GM23338 (cell line): ENCODE results near the gene SNTG2. TPM values are rescaled to one million over a fixed set of nuclear protein-coding genes. Genes with fewer than 3 reads are reported as not detected.

Source experiments
- ATAC-seq: fragments of 200-7000 bp; cut with Tn5 transposase; 3 replicates; pipeline ENCODE4 v1.9.1; 2020
- DNase-seq: peaks from one replicate; pipeline ENCODE4 v3.0.0-alpha.2; 2015; ENCODE audit warnings: low spot score
- H2AFZ ChIP-seq: fragments of 200-600 bp; sonication (generic); 2 replicates; pipeline ENCODE4 v1.8.0; 2016; ENCODE audit warnings: antibody characterized with exemption, mild to moderate bottlenecking, moderate library complexity
- H3F3A ChIP-seq: fragments of 200-600 bp; sonication (generic); replicated peaks from 2 replicates; pipeline ENCODE4 v1.8.0; 2017; ENCODE audit warnings: antibody characterized with exemption, mixed run types, low read depth
- H3K27ac ChIP-seq: fragments of 200-600 bp; sonication (generic); 2 replicates; pipeline ENCODE4 v1.6.1; 2016; ENCODE audit warnings: low read depth
- H3K27me3 ChIP-seq: fragments of 200-600 bp; sonication (generic); 2 replicates; pipeline ENCODE4 v1.8.0; 2016; ENCODE audit warnings: mild to moderate bottlenecking, mixed run types, moderate library complexity; ENCODE audit not compliant: insufficient read depth
- H3K36me3 ChIP-seq: fragments of 200-600 bp; sonication (generic); 2 replicates; pipeline ENCODE4 v1.8.0; 2016; ENCODE audit warnings: mild to moderate bottlenecking; ENCODE audit not compliant: insufficient read depth
- H3K4me1 ChIP-seq: fragments of 200-600 bp; sonication (generic); 2 replicates; pipeline ENCODE4 v1.8.0; 2016; ENCODE audit warnings: mild to moderate bottlenecking, moderate library complexity; ENCODE audit not compliant: insufficient read depth
- H3K4me2 ChIP-seq: fragments of 200-600 bp; sonication (generic); 2 replicates; pipeline ENCODE4 v1.7.1; 2017; ENCODE audit warnings: mixed run types
- H3K4me3 ChIP-seq: fragments of 200-600 bp; sonication (generic); 2 replicates; pipeline ENCODE4 v1.6.1; 2016; ENCODE audit warnings: mixed run types
- H3K79me2 ChIP-seq: fragments of 200-600 bp; sonication (generic); replicated peaks from 2 replicates; pipeline ENCODE4 v1.8.0; 2017; ENCODE audit warnings: mild to moderate bottlenecking; ENCODE audit not compliant: insufficient read depth
- H3K9me2 ChIP-seq: fragments of 200-600 bp; sonication (generic); 2 replicates; pipeline ENCODE4 v1.8.0; 2017; ENCODE audit not compliant: insufficient read depth
- H4K20me1 ChIP-seq: fragments of 200-600 bp; sonication (generic); replicated peaks from 2 replicates; pipeline ENCODE4 v1.8.0; 2017; ENCODE audit warnings: mild to moderate bottlenecking; ENCODE audit not compliant: insufficient read depth
- H3K27ac Mint-ChIP-seq: 2 replicates; pipeline ENCODE4 v1.8.0; 2020; ENCODE audit warnings: inconsistent platforms, mild to moderate bottlenecking, moderate library complexity, mixed read lengths
- H3K27me3 Mint-ChIP-seq: 3 replicates; pipeline ENCODE4 v1.8.0; 2022; ENCODE audit warnings: low read depth, mild to moderate bottlenecking, moderate library complexity, mixed read lengths, inconsistent platforms; ENCODE audit not compliant: insufficient read depth, poor library complexity
- H3K36me3 Mint-ChIP-seq: 3 replicates; pipeline ENCODE4 v1.8.0; 2021; ENCODE audit warnings: low read depth, mild to moderate bottlenecking, inconsistent platforms, moderate library complexity, mixed read lengths
- H3K4me1 Mint-ChIP-seq: 3 replicates; pipeline ENCODE4 v1.8.0; 2020; ENCODE audit warnings: mild to moderate bottlenecking, inconsistent platforms, mixed read lengths
- H3K4me3 Mint-ChIP-seq: 3 replicates; pipeline ENCODE4 v1.8.0; 2021; ENCODE audit warnings: moderate library complexity, mild to moderate bottlenecking, inconsistent platforms, mixed read lengths
- H3K9me3 Mint-ChIP-seq: 3 replicates; pipeline ENCODE4 v1.8.0; 2020; ENCODE audit warnings: moderate library complexity, mild to moderate bottlenecking, inconsistent platforms, mixed read lengths
- CREB1 ChIP-seq: fragments of 250-450 bp; sonication (Bioruptor Pico); IDR thresholded peaks from 2 replicates; pipeline ENCODE4 v1.5.0; 2020; ENCODE audit warnings: low read depth, mild to moderate bottlenecking, moderate library complexity
- EZH2 ChIP-seq: fragments of 200-600 bp; sonication (generic); IDR thresholded peaks from one replicate; pipeline ENCODE4 v1.8.0; 2017; ENCODE audit warnings: antibody characterized with exemption, mild to moderate bottlenecking, low read depth; ENCODE audit not compliant: unreplicated experiment
- EZH2phosphoT487 ChIP-seq: fragments of 200-600 bp; sonication (generic); IDR thresholded peaks from one replicate; pipeline ENCODE4 v1.8.1; 2018; ENCODE audit warnings: antibody characterized with exemption; ENCODE audit not compliant: unreplicated experiment
- JUNB ChIP-seq: IDR thresholded peaks from one replicate; pipeline ENCODE4 v1.6.1; 2016; ENCODE audit warnings: antibody characterized with exemption; ENCODE audit not compliant: unreplicated experiment
- NANOG ChIP-seq: IDR thresholded peaks from 2 replicates; pipeline ENCODE4 v1.6.1; 2016; ENCODE audit warnings: antibody characterized with exemption, borderline replicate concordance
- POLR2AphosphoS5 ChIP-seq: IDR thresholded peaks from 2 replicates; pipeline ENCODE4 v1.6.1; 2016; ENCODE audit warnings: antibody characterized with exemption, low read depth
- STAT1 ChIP-seq: IDR thresholded peaks from one replicate; pipeline ENCODE4 v1.6.1; 2016; ENCODE audit warnings: antibody characterized with exemption; ENCODE audit not compliant: unreplicated experiment
- ZNF114 ChIP-seq: fragments of 250-450 bp; sonication (Bioruptor Pico); IDR thresholded peaks from 2 replicates; pipeline ENCODE4 v1.5.0; 2020; ENCODE audit warnings: mild to moderate bottlenecking, moderate library complexity
- ZNF331 ChIP-seq: fragments of 250-450 bp; sonication (Bioruptor Pico); IDR thresholded peaks from 2 replicates; pipeline ENCODE4 v1.5.0; 2020; ENCODE audit warnings: low read depth, mild to moderate bottlenecking, moderate library complexity
- polyA plus RNA-seq: library from polyadenylated mRNA; unstranded; fragments of >200 nt; fragmentation: Nextera tagmentation; extraction: Ambion mirVana; gene quantifications from 2 replicates; pipeline ENCODE4 v1.2.1, GENCODE V29; 2016
- total RNA-seq: library from RNA; depleted of rRNA; stranded (reverse); fragments of >200 nt; shearing (Covaris generic); gene quantifications from 2 replicates; pipeline ENCODE4 v1.2.3, GENCODE V29; 2014
- TF ChIP-seq, protein P1 (sequence below): fragments of 250-450 bp; sonication (Bioruptor Pico); IDR thresholded peaks from 2 replicates; pipeline ENCODE4 v1.5.0; 2020; ENCODE audit warnings: mild to moderate bottlenecking, moderate library complexity
- TF ChIP-seq, protein P2 (sequence below), 2 experiments: fragments of 200-600 bp in 1 of 2; sonication (generic) in 1 of 2; conservative IDR thresholded peaks; 2 replicates each; pipeline versions ENCODE4 v1.5.1 to v1.6.1; 2016 to 2017; ENCODE audit warnings: antibody characterized with exemption in 2 of 2, low read depth in 2 of 2, mild to moderate bottlenecking in 2 of 2, moderate library complexity in 1 of 2
- TF ChIP-seq, protein P3 (sequence below): IDR thresholded peaks from 2 replicates; pipeline ENCODE4 v1.6.1; 2016; ENCODE audit warnings: antibody characterized with exemption
- TF ChIP-seq, protein P4 (sequence below): IDR thresholded peaks from one replicate; pipeline ENCODE4 v1.6.1; 2018; ENCODE audit warnings: antibody characterized with exemption; ENCODE audit not compliant: unreplicated experiment

The SNTG2 gene
- total and polyA plus RNA-seq, 2 experiments from 2014 or later = 27.5 to 60.4 TPM

DNA sequence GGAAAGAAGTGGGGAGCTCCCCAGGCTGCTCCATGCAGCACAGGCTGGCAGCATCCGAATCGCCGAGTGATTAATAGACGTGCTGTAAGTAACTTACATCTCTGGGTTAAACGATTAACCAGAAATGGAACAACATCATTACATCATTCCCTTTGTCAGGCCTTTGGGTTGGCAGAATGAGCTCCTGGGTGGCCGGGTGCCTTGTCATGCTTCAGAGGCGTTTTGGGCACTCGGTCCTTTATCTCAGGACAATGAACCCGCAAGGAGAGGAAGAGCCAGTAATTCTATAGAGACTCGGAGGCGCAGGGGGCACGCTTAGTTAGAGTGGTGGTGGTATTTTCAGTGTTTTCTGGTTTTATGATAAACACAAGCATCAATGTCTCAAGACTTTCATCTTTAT lies 315.7 kb downstream of the SNTG2 start (continued):
- TF ChIP-seq, protein P1, sequence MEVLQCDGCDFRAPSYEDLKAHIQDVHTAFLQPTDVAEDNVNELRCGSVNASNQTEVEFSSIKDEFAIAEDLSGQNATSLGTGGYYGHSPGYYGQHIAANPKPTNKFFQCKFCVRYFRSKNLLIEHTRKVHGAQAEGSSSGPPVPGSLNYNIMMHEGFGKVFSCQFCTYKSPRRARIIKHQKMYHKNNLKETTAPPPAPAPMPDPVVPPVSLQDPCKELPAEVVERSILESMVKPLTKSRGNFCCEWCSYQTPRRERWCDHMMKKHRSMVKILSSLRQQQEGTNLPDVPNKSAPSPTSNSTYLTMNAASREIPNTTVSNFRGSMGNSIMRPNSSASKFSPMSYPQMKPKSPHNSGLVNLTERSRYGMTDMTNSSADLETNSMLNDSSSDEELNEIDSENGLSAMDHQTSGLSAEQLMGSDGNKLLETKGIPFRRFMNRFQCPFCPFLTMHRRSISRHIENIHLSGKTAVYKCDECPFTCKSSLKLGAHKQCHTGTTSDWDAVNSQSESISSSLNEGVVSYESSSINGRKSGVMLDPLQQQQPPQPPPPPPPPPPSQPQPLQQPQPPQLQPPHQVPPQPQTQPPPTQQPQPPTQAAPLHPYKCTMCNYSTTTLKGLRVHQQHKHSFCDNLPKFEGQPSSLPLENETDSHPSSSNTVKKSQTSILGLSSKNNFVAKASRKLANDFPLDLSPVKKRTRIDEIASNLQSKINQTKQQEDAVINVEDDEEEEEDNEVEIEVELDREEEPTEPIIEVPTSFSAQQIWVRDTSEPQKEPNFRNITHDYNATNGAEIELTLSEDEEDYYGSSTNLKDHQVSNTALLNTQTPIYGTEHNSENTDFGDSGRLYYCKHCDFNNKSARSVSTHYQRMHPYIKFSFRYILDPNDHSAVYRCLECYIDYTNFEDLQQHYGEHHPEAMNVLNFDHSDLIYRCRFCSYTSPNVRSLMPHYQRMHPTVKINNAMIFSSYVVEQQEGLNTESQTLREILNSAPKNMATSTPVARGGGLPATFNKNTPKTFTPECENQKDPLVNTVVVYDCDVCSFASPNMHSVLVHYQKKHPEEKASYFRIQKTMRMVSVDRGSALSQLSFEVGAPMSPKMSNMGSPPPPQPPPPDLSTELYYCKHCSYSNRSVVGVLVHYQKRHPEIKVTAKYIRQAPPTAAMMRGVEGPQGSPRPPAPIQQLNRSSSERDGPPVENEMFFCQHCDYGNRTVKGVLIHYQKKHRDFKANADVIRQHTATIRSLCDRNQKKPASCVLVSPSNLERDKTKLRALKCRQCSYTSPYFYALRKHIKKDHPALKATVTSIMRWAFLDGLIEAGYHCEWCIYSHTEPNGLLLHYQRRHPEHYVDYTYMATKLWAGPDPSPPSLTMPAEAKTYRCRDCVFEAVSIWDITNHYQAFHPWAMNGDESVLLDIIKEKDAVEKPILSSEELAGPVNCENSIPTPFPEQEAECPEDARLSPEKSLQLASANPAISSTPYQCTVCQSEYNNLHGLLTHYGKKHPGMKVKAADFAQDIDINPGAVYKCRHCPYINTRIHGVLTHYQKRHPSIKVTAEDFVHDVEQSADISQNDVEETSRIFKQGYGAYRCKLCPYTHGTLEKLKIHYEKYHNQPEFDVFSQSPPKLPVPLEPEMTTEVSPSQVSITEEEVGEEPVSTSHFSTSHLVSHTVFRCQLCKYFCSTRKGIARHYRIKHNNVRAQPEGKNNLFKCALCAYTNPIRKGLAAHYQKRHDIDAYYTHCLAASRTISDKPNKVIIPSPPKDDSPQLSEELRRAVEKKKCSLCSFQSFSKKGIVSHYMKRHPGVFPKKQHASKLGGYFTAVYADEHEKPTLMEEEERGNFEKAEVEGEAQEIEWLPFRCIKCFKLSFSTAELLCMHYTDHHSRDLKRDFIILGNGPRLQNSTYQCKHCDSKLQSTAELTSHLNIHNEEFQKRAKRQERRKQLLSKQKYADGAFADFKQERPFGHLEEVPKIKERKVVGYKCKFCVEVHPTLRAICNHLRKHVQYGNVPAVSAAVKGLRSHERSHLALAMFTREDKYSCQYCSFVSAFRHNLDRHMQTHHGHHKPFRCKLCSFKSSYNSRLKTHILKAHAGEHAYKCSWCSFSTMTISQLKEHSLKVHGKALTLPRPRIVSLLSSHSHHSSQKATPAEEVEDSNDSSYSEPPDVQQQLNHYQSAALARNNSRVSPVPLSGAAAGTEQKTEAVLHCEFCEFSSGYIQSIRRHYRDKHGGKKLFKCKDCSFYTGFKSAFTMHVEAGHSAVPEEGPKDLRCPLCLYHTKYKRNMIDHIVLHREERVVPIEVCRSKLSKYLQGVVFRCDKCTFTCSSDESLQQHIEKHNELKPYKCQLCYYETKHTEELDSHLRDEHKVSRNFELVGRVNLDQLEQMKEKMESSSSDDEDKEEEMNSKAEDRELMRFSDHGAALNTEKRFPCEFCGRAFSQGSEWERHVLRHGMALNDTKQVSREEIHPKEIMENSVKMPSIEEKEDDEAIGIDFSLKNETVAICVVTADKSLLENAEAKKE (CRISPR knock-in tag) = no peak
- no peak for TF ChIP-seq NANOG
- no peak for TF ChIP-seq ZNF114 (CRISPR knock-in tag)
- no peak for TF ChIP-seq STAT1
- TF ChIP-seq ZNF331 (CRISPR knock-in tag) = no peak
- TF ChIP-seq EZH2phosphoT487 = no peak

DNA sequence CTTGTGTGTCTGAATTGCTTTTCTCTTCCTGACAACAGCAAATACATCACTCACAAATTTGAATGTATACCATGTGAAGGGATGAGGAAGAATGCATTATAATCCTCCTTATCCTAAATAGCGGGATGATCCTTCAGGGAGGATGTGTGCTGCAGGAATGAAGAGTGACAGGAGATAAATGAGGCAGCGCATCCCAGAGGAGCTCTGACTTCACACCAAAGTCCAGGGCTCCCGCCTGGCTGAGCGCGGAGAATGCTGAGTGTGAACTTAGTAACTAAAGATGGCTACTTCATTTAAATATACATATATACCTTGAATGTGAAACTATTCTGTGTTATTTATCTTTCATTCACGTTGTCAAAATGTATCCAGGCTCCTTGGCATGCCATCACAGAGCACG lies 317.4 kb downstream of the SNTG2 start:
- Mint-ChIP-seq H3K27me3 (peaks cover 1% of the 10 kb centered on the region), H3K36me3 (peaks cover 3% of the 10 kb centered on the region; the same call in 1 of the 3 replicates), H3K27ac (no peak overlapping the region), H3K4me1 (no peaks in the 10 kb centered on the region), H3K4me3 (no peak overlapping the region), H3K9me3 (no peaks in the 10 kb centered on the region)
- Histone ChIP-seq H3K4me1 (no peaks in the 10 kb centered on the region), H2AFZ (no peak overlapping the region), H3F3A (no peaks in the 10 kb centered on the region), H3K79me2 (no peaks in the 10 kb centered on the region), H4K20me1 (no peaks in the 10 kb centered on the region), H3K36me3 (no peaks in the 10 kb centered on the region), H3K4me2 (no peak overlapping the region), H3K27me3 (no peaks in the 10 kb centered on the region), H3K4me3 (no peak overlapping the region), H3K27ac (no peak overlapping the region), H3K9me2 (no peaks in the 10 kb centered on the region)
- ATAC-seq (no peak), DNase-seq (no peak)
- TF ChIP-seq POLR2AphosphoS5 (no peak), CREB1 (CRISPR knock-in tag) (no peak), EZH2 (no peak), STAT1 (no peak), ZNF331 (CRISPR knock-in tag) (no peak), JUNB (no peak), EZH2phosphoT487 (no peak), ZNF114 (CRISPR knock-in tag) (no peak)
- TF ChIP-seq, protein P2, sequence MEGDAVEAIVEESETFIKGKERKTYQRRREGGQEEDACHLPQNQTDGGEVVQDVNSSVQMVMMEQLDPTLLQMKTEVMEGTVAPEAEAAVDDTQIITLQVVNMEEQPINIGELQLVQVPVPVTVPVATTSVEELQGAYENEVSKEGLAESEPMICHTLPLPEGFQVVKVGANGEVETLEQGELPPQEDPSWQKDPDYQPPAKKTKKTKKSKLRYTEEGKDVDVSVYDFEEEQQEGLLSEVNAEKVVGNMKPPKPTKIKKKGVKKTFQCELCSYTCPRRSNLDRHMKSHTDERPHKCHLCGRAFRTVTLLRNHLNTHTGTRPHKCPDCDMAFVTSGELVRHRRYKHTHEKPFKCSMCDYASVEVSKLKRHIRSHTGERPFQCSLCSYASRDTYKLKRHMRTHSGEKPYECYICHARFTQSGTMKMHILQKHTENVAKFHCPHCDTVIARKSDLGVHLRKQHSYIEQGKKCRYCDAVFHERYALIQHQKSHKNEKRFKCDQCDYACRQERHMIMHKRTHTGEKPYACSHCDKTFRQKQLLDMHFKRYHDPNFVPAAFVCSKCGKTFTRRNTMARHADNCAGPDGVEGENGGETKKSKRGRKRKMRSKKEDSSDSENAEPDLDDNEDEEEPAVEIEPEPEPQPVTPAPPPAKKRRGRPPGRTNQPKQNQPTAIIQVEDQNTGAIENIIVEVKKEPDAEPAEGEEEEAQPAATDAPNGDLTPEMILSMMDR (conservative IDR thresholded peaks at IDR 0.05; ENCODE audit: low read depth in 2 of 2) = no peak
- TF ChIP-seq, protein P3, sequence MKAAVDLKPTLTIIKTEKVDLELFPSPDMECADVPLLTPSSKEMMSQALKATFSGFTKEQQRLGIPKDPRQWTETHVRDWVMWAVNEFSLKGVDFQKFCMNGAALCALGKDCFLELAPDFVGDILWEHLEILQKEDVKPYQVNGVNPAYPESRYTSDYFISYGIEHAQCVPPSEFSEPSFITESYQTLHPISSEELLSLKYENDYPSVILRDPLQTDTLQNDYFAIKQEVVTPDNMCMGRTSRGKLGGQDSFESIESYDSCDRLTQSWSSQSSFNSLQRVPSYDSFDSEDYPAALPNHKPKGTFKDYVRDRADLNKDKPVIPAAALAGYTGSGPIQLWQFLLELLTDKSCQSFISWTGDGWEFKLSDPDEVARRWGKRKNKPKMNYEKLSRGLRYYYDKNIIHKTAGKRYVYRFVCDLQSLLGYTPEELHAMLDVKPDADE = no peak
- TF ChIP-seq, protein P4, sequence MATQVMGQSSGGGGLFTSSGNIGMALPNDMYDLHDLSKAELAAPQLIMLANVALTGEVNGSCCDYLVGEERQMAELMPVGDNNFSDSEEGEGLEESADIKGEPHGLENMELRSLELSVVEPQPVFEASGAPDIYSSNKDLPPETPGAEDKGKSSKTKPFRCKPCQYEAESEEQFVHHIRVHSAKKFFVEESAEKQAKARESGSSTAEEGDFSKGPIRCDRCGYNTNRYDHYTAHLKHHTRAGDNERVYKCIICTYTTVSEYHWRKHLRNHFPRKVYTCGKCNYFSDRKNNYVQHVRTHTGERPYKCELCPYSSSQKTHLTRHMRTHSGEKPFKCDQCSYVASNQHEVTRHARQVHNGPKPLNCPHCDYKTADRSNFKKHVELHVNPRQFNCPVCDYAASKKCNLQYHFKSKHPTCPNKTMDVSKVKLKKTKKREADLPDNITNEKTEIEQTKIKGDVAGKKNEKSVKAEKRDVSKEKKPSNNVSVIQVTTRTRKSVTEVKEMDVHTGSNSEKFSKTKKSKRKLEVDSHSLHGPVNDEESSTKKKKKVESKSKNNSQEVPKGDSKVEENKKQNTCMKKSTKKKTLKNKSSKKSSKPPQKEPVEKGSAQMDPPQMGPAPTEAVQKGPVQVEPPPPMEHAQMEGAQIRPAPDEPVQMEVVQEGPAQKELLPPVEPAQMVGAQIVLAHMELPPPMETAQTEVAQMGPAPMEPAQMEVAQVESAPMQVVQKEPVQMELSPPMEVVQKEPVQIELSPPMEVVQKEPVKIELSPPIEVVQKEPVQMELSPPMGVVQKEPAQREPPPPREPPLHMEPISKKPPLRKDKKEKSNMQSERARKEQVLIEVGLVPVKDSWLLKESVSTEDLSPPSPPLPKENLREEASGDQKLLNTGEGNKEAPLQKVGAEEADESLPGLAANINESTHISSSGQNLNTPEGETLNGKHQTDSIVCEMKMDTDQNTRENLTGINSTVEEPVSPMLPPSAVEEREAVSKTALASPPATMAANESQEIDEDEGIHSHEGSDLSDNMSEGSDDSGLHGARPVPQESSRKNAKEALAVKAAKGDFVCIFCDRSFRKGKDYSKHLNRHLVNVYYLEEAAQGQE = no peak
